Adrenal gland (tissue), 12 donors: ENCODE measurements around the gene EHHADH. TPM values are rescaled to one million over a fixed set of nuclear protein-coding genes. Genes with fewer than 3 reads are reported as not detected.
A peak's percentile ranks its signal among the peaks of the same experiment; 100 is the strongest.

ENCODE experiments used
- DNase-seq, 7 donors: peaks; one replicate each; pipeline ENCODE4 v3.0.0-alpha.2; 2019 to 2020
- H3K27ac ChIP-seq, 5 donors: fragments of 200-600 bp; sonication (generic) in 4 of 5; 1 replicate in 3 of 5; 2 replicates in 2 of 5; pipeline versions ENCODE4 v1.5.1 to v1.8.0; 2016 to 2020; ENCODE audit warnings: mild to moderate bottlenecking in 1 of 5
- H3K27me3 ChIP-seq: fragments of 200-600 bp; 2 replicates; pipeline ENCODE4 v1.8.0; 2021
- H3K36me3 ChIP-seq, 2 donors: fragments of 200-600 bp; replicated peaks in 1 of 2; 1 replicate in 1 of 2; 2 replicates in 1 of 2; pipeline versions ENCODE4 v1.5.1 to v1.8.0; 2018 to 2022
- H3K4me1 ChIP-seq, 2 donors: fragments of 200-600 bp; replicated peaks in 1 of 2; 1 replicate in 1 of 2; 2 replicates in 1 of 2; pipeline versions ENCODE4 v1.5.1 to v1.8.0; 2018 to 2021
- H3K4me3 ChIP-seq, 4 donors: fragments of 200-600 bp; sonication (generic) in 3 of 4; one replicate each; pipeline ENCODE4 v1.5.1; 2016 to 2018
- H3K9me3 ChIP-seq, 3 donors: fragments of 200-600 bp; sonication (generic) in 1 of 3; replicated peaks in 1 of 3; 1 replicate in 2 of 3; 2 replicates in 1 of 3; pipeline versions ENCODE4 v1.5.1 to v1.8.0; 2016 to 2021
- CTCF ChIP-seq, 6 experiments: fragments of 450-650 bp in 4 of 6; fragments of 200-600 bp in 2 of 6; sonication (generic) in 1 of 6; IDR thresholded peaks; 1 replicate in 5 of 6; 2 replicates in 1 of 6; pipeline versions ENCODE4 v1.5.1 to v1.8.0; 2016 to 2021; ENCODE audit warnings: antibody characterized with exemption in 6 of 6, mild to moderate bottlenecking in 2 of 6, moderate library complexity in 1 of 6
- POLR2A ChIP-seq, 2 donors: fragments of 450-650 bp; IDR thresholded peaks; one replicate each; pipeline ENCODE4 v1.6.1; 2017; ENCODE audit warnings: antibody characterized with exemption in 2 of 2, mild to moderate bottlenecking in 2 of 2, moderate library complexity in 1 of 2
- WGBS, 4 donors: extraction: QIAGEN DNeasy Blood & Tissue Kit in 2 of 4; methylation state at CpG; one replicate each; pipeline versions ENCODE4 v1.1.5 to v1.1.7; 2013 to 2017; 5-methylcytosine and 5-hydroxymethylcytosine counted together
- intact Hi-C, 2 donors: fragments of 100-400 bp; cut with DNase I; formaldehyde crosslinking; loops; one replicate each; pipeline versions ENCODE4 v1.14.1 to v1.15.0; 2022 to 2023
- polyA plus RNA-seq, 3 donors: library from polyadenylated mRNA; stranded (reverse); fragments of 200-250 nt in 2 of 3; fragments of 350-450 nt in 1 of 3; fragmentation: Illumina TruSeq in 1 of 3; extraction: RNeasy Lipid Tissue Mini Kit (QIAGEN cat#74804) in 1 of 3; gene quantifications; one replicate each; pipeline ENCODE4 v1.2.3, GENCODE V29; 2013 to 2014
- total RNA-seq, 9 donors: library from RNA; depleted of rRNA in 4 of 9; stranded (reverse); fragments of >200 nt in 4 of 9; fragments of 120-200 nt in 1 of 9; fragmentation: NEBNext Ultra II Directional in 1 of 9; extraction: Animal tissue kit (Norgen Biotek cat#: 25700) in 1 of 9; gene quantifications; one replicate each; pipeline versions ENCODE4 v1.1.0 to v1.2.4, GENCODE V29; 2013 to 2023
- donor health status: healthy with polysubstance abuse.
- donor health status: Bipolar disorder and iron deficiency.
- donor health status: DM: yes; HTN: yes; CAD: no.
- donor health status: DM: no; HTN: no; CAD: no.
- donor health status: DM: no; HTN: no; CAD: no.
- donor health status: DM: yes; HTN: yes; CAD: no.

Gene EHHADH
- total and polyA plus RNA-seq, 12 donors = 1.6 to 7.8 (median 5.9) TPM

DNA sequence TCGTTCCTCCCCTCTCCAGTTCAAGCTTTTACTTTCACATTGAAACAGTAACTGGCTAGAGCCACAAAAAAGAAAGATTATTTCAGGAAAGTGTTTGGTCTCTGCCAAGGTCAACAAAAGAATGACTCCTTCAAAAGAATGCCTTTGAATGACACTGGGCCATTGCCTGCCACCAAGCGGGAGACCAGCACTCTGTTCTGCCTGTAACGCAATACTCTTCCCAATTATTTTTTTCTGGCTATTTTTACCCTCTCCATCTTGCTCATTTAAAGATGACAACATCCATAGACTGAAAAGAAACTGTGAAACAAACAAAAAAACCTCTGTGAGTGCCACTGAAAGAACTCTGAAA is 37.3 kb downstream of the EHHADH start:
- Histone ChIP-seq H3K27ac (peak overlapping the region in 4 of 5 donors; percentile 30 to 79 (median 71)), H3K9me3 (no peaks in the 10 kb centered on the region), H3K27me3 (no peaks in the 10 kb centered on the region), H3K36me3 (no peaks in the 10 kb centered on the region), H3K4me1 (peaks cover 0 to 3% of the 10 kb centered on the region in 2 donors), H3K4me3 (peak overlapping the region in 3 of 4 donors; percentile 14 to 50 (median 22))
- no peak for TF ChIP-seq CTCF (IDR thresholded peaks at IDR 0.05)
- TF ChIP-seq POLR2A (IDR thresholded peaks at IDR 0.05) = peak in 1 of 2 donors; percentile 23
- intact Hi-C loops = no loop called here
- peak; percentile 26 to 68 (median 64) for DNase-seq
- WGBS, 4 donors = 13 to 30% (median 21%) methylated on average over 3 of the region's 3 CpGs

DNA sequence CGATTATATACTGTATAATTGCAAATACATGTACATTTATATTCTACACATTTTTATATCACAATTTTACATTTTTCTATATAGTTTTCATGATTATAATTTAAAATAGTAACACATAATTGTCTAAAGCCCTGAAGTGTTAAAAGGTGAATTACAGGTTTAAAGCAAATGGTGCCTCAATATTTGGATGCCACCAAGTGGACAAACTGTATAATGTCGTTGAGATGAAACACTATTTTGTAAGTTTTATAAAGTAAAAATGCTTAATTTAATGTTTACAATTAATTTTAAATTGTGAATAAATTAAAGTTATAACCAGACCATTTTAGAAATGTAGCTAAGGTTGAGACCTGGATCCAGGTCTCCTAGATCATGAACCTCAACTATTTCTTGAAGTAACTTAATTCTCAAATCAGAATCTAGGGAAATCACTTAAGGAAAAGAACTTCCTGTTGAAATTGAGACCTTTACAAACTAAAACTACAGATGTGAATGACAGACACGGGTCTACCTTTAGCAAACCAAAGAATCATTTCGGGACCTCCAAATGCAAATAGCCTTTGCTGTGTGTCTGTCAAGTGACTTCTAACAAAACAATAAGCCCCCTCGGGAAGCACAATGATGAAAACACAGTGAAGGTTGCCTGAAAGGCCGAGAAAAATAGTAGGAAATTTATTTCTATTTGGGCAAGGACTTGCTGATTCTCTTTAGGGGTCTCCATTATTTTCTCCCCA is 37.8 kb downstream of the EHHADH start:
- no peak for TF ChIP-seq POLR2A (IDR thresholded peaks at IDR 0.05)
- TF ChIP-seq CTCF (IDR thresholded peaks at IDR 0.05) = peak; percentile 37 to 65 (median 50)
- H3K27me3 ChIP-seq = no peaks in the 10 kb centered on the region
- H3K4me3 ChIP-seq = peak overlapping the region in 3 of 4 donors; percentile 14 to 50 (median 22)
- no peaks in the 10 kb centered on the region for H3K36me3 ChIP-seq
- H3K27ac ChIP-seq = peak overlapping the region; percentile 30 to 79 (median 64)
- WGBS, 4 donors = 9 to 17% (median 12%) methylated on average over 6 of the region's 6 CpGs
- H3K4me1 ChIP-seq = peaks cover 0 to 3% of the 10 kb centered on the region in 2 donors
- no peaks in the 10 kb centered on the region for H3K9me3 ChIP-seq
- intact Hi-C loops = no loop called here
- no peak for DNase-seq

DNA sequence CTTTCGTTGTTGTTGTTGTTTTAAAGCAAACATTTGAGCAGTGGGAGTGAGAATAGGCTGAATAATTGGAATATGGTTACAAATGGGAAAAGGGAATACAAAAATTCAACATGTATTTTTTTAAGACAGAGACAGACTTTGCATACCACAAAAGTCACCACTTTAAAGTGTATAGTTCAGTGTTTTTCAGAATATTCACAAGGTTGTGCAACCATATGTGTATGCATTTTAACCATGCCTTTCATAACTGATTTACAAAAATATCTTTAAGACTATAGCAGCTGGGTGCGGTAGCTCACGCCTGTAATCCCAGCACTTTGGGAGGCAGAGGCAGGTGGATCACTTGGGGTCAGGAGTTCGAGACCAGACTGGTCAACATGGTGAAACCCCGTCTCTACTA is 41.3 kb downstream of the EHHADH start:
- intact Hi-C loops = no loop called here
- no peaks in the 10 kb centered on the region for H3K36me3 ChIP-seq
- H3K9me3 ChIP-seq = no peaks in the 10 kb centered on the region
- H3K4me3 ChIP-seq = no peak overlapping the region
- H3K27me3 ChIP-seq = no peaks in the 10 kb centered on the region
- H3K27ac ChIP-seq = no peak overlapping the region
- DNase-seq = no peak
- 90 to 95% (median 93%) methylated on average over 5 of the region's 5 CpGs for WGBS, 4 donors
- H3K4me1 ChIP-seq = peaks cover 0 to 3% of the 10 kb centered on the region in 2 donors
- TF ChIP-seq POLR2A (IDR thresholded peaks at IDR 0.05) (no peak), CTCF (IDR thresholded peaks at IDR 0.05) (no peak)

- H3K36me3 ChIP-seq = no peaks in the 10 kb centered on the region
- peaks cover 0 to 3% of the 10 kb centered on the region in 2 donors for H3K4me1 ChIP-seq
- no peak for DNase-seq
- WGBS, 4 donors = 87 to 95% (median 92%) methylated on average over 4 of the region's 4 CpGs
- no peak for TF ChIP-seq CTCF (IDR thresholded peaks at IDR 0.05)
- TF ChIP-seq POLR2A (IDR thresholded peaks at IDR 0.05) = no peak
- H3K9me3 ChIP-seq = no peaks in the 10 kb centered on the region
- intact Hi-C loops = no loop called here
- H3K4me3 ChIP-seq = no peak overlapping the region
- H3K27ac ChIP-seq = no peak overlapping the region
- H3K27me3 ChIP-seq = no peaks in the 10 kb centered on the region
Observed at GRCh38 chr3:185212086-185212485, 41.8 kb downstream of the EHHADH start.
